Measurements from ENCODE around the gene BEST1.
"Not testable (repeated sequence)": the region's sequence is repeated elsewhere in the genome, so short reads cannot be mapped to it uniquely, and the experiment has no call there.

BEST1 gene

GRCh38 chr11:61964666-61965271, 14.6 kb downstream of the BEST1 start:
- DNase-seq, result not testable (repeated sequence)

DNA sequence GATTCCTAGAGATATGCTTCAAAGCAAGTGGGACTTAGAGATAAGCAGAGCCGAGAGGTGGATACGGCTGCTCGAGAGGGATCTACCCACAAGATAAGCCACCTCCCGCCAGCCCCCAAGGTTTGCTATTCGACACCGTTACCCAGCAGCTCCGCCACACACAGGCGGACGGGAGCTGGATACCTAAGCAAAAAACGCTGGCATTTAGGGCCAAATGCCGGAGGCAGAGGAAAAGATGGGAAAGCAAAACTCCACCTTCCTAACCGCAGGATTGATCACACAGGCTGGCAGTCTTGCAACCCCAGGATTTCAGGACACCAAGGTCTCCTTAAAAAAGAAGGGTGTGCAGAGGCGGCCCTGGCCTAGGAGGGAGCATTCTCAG, 16.6 kb downstream of the BEST1 start:
- peak; percentile 24 for DNase-seq

GRCh38 chr11:61967116-61967923, 17.2 kb downstream of the BEST1 start, which contains the start of gene FTH1:
Gene FTH1, minus strand, starts transcription at chr11:61967634. Its CDS starts 209 bp downstream, at chr11:61967425.
- DNase-seq, result peak; percentile 85

- DNase-seq, result peak; percentile 26
Observed at GRCh38 chr11:61967924-61968757, 18.0 kb downstream of the BEST1 start.

DNA sequence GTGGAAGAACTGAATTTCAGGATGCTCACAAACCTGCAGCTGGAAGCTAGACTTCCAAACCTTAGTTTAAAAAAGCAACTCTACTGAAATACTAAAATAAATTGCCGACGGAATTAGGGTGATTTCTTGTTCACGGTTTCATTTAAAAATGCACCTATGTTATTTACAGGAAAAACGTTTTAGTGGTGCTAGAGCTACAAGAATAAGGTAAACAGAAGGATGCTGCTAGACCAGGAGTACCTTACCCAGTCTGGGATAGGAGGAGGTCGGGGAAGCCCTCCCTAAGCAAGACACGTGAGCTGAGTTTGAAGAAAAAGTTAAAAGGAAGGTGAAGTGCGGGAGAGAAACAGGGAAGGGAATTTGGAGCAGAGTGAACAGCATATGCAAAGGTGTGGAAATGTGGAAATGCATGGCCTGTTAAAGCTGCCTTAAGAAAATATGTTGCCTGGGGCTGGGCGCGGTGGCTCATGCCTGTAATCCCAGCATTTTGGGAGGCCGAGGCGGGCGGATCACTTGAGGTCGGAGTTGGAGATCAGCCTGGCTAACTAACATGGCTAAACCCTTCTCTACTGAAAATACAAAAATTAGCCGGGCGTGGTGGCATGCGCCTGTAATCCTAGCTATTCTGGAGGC, 18.7 kb downstream of the BEST1 start:
- DNase-seq, result no peak

DNA sequence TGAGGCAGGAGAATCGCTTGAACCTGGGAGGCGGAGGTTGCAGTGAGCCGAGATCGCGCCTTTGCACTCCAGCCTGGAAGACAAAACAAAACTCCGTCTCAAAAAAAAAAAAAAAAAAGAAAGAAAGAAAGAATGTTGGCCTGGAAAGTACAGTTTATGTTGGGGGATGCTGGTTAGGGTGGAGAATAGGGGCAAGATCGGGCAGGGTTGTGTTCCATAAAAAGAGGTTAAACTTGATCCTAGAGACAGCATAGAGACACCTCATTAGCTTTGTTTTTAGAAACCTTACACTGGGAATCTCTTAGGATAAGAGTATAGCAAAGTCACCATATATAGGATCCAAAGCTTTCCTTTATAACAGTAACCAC, 19.2 kb downstream of the BEST1 start:
- DNase-seq, result no peak

- DNase-seq, result no peak
Observed at GRCh38 chr11:61969838-61970662, 19.9 kb downstream of the BEST1 start.

DNA sequence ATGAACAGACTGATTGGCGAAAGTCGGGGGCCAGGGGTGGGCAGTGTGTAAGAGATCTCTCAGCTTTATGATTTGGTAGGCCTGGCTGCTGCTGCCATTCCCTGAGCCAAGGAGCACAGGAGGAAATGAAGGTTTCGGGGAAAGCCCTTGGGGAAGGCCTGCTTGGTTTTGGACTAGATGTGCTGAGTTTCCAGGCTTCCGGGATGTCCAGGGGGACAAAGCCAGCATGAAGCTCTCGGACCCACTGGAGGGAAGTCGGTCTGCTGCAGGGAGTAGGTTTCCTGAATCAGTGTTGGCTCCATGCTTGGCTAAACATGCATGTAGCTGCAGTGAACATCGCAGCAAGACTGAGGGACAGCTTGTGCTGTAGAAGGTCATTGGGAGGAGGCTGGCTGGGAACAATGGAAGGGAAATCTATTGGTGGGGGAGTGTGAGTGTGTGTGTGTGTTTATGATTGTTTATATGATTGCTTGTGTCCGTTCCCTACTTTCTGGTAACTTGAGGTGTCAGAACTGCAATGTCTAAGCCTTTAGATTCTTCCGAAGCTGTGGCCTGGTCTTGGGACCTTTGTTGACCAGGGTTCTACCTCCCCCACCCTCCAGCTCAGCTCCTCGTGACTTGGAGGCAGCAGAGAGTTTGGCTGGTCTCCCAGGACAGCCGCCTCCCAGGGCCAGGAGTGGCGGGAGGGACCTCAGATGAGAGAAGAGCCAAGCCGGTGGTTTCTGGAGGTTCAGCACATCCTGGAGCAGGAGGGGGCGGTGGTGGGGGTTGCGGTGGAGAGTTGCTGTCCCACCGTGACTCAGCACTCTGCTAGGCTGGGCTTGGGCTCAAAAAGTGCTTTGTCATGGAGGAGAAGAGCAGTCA, 21.3 kb downstream of the BEST1 start:
- peak; percentile 96 for DNase-seq

DNA sequence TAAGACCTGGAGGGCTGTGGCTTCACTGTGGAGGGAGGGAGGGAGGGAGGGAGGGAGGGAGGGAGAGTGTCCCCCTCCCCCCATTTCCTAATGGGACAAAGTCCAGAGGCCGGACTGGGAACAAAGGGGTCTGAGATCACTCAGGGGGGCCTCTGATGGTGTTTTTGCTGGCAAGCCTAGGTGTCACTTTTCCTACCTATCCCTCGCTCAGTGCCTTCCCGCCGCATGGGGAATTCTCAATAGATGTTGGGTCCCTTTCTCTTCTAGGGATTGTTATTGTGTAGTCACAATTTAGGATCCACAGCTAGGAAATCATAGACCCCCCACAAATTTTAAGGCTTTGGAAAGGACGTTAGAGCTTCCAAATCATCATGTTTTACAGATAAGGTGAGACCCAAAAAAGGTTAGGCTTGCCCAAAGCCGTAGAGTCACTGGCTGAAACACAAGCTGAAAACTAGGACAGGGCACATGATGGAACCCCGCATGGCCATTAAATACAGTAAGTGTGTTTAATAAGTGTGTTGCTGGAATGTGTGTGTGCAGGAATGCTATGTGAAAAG, 22.0 kb downstream of the BEST1 start:
- DNase-seq, result no peak

GRCh38 chr11:61972672-61973475, 22.7 kb downstream of the BEST1 start:
- DNase-seq, result no peak

DNA sequence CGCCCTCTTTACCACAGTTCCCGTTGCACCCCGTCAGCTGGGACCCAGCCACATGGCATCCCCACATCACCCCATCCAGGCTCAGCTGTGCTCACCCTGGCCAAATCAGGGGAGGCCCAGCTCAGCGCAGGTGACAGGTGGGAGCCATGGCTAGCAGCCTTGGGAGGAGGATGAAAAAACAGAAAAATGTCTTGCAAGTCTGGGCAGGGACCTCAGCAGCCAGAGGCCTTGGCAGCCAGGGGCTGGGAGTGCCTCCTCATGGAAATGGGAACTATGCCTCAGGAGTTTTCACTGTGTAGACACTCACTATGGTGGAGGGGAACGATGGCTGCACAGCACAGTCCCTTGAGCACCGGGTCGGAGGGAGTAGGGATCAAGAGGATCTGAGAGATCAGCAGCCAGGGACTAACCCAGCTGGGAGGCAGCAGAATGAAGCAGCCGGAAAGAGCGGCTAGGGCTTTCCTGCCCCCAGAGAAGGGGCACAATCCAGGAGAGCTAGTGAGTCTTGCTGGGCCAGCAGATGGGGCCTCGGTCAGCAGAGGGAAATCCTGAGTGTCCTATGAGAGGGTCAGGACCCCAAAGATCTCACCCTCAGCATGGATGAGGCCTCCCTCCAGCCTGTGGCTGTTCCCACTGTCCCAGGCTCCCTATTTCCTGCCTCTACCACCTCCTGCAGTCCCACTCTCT, 23.5 kb downstream of the BEST1 start:
- DNase-seq, result no peak

GRCh38 chr11:61974766-61975631, 24.8 kb downstream of the BEST1 start:
- peak; percentile 51 for DNase-seq

GRCh38 chr11:61975638-61976419, 25.7 kb downstream of the BEST1 start:
- no peak for DNase-seq

- DNase-seq, result no peak
Observed at GRCh38 chr11:61976420-61976800, 26.3 kb downstream of the BEST1 start.

DNA sequence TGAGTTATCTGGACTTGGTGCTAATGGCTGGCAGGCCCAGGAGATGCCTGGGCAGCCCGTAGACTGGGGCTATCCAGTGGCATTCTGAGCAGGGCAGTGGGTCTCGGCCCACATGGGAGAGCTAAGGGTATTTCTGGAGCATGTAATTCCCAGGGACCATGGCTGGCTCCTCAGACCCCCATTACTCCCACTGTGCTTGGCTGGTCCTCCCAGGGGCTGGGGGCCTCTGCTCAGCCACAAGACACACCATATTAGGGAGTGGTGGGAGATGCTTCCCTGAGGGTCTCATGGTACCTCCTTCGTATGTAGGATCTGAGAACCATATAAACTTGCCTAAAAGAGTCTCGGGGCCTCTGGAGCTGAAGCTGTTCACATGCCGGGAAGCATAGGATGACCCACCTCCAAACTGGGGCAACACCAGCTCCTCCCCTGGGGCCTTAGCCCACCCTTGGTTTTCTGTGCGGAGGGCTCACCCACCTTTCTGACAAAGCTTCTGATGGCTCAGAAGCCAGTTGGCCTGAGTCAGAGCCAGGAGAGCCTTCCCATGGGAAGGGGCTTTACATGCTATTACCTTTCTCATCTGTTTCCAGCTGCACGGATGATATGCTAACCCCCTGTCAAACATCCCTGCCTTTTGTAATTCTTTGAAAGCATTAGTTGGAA, 26.8 kb downstream of the BEST1 start:
- DNase-seq, result no peak

DNA sequence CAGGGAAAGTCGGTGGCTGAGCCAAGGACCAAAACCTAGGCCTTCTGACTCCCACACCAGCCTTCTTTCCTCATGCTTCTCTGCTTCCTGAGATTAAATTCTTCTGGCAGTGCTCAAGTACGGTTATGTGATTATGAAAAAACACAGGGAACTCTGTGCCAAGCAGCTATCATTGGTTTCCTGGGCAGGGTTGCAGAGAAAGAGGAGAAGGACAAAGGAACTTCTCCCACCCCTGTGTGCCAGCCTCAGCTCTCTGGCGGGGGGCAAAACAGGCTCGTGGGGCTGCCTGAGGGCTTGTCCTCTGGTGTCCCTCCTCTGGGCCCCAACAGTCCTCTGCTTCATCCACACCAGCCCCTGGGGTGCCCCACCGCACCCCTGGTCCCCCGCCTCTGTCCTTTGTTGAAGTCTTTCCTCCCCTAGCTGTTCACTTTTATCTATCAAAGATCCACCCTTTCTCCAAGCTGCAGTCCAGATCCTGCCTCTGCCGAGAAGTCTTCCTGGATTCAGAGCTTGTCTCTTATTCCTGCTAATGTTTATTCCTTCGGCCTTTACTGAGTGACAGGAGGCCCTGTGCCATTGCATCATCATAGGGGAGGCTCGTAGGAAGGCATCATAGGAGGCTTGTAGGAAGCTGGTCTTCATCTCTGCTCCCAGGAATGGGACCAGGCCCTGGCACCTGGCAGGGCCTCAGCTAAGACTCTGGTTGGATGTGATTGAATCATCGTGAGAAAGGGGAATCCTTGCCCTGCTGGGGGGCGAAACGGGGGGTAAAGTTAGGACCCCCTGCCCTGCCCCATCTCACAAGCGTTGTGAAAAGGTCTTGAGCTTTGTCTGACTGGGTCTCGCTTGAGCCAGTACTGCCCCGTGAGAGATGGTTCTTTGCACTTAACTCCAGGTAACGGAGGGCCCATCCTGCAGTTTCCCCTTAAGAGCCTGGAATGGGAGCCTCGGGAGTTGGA, 28.8 kb downstream of the BEST1 start:
- DNase-seq, result no peak

All from NCI-H2029 (cell line).